Mesenchymal stem cell (in vitro differentiated cells and primary cell): ENCODE results near the gene POLR3K.

Experiments
- DNase-seq: peaks from one replicate; pipeline ENCODE4 v3.0.0-alpha.2; 2013
- H2AFZ ChIP-seq: one replicate; pipeline ENCODE4 v1.6.1; 2013; ENCODE audit warnings: low read depth, mild to moderate bottlenecking, control low read depth, inconsistent platforms, low read length, moderate library complexity
- H2AK5ac ChIP-seq: 2 replicates; pipeline ENCODE4 v1.6.1; 2013; ENCODE audit warnings: low read length, moderate library complexity, mild to moderate bottlenecking, inconsistent platforms; ENCODE audit not compliant: severe bottlenecking
- H2BK120ac ChIP-seq: one replicate; pipeline ENCODE4 v1.6.1; 2013; ENCODE audit warnings: low read depth, mild to moderate bottlenecking, inconsistent platforms, low read length, moderate library complexity
- H2BK12ac ChIP-seq, 2 experiments: one replicate each; pipeline ENCODE4 v1.6.1; 2013; ENCODE audit warnings: inconsistent platforms in 2 of 2, low read length in 2 of 2, mild to moderate bottlenecking in 2 of 2, moderate library complexity in 2 of 2, control low read depth in 1 of 2
- H2BK15ac ChIP-seq: one replicate; pipeline ENCODE4 v1.6.1; 2013; ENCODE audit warnings: mild to moderate bottlenecking, low read depth, inconsistent platforms; ENCODE audit not compliant: poor library complexity, severe bottlenecking
- H2BK5ac ChIP-seq: 2 replicates; pipeline ENCODE4 v1.6.1; 2013; ENCODE audit warnings: low read depth, mild to moderate bottlenecking, low read length, control low read depth, inconsistent platforms; ENCODE audit not compliant: poor library complexity, severe bottlenecking
- H3K14ac ChIP-seq, 2 experiments: one replicate each; pipeline ENCODE4 v1.6.1; 2013; ENCODE audit warnings: inconsistent platforms in 2 of 2, low read length in 2 of 2, control low read depth in 1 of 2, mild to moderate bottlenecking in 1 of 2, moderate library complexity in 1 of 2
- H3K18ac ChIP-seq, 2 experiments: one replicate each; pipeline ENCODE4 v1.6.1; 2013; ENCODE audit warnings: inconsistent platforms in 2 of 2, low read length in 2 of 2, control low read depth in 1 of 2, low read depth in 1 of 2, mild to moderate bottlenecking in 1 of 2
- H3K23ac ChIP-seq, 2 experiments: one replicate each; pipeline ENCODE4 v1.6.1; 2013; ENCODE audit warnings: inconsistent platforms in 2 of 2, low read length in 2 of 2, mild to moderate bottlenecking in 2 of 2, moderate library complexity in 2 of 2, control low read depth in 1 of 2
- H3K27ac ChIP-seq: 2 replicates; pipeline ENCODE4 v1.5.1; 2013; ENCODE audit warnings: mild to moderate bottlenecking, moderate library complexity, low read length, control low read depth, inconsistent platforms; ENCODE audit not compliant: poor library complexity, severe bottlenecking
- H3K27me3 ChIP-seq, 2 experiments: 2 replicates each; pipeline versions ENCODE4 v1.6.1 to v1.7.0; 2013; ENCODE audit warnings: low read length in 2 of 2, mild to moderate bottlenecking in 2 of 2, moderate library complexity in 2 of 2, control low read depth in 1 of 2, inconsistent platforms in 1 of 2; ENCODE audit not compliant: control insufficient read depth in 1 of 2, insufficient read depth in 1 of 2
- H3K36me3 ChIP-seq, 2 experiments: 2 replicates each; pipeline versions ENCODE4 v1.6.1 to v1.7.0; 2013; ENCODE audit warnings: low read length in 2 of 2, control low read depth in 1 of 2, inconsistent platforms in 1 of 2, low read depth in 1 of 2, mild to moderate bottlenecking in 1 of 2; ENCODE audit not compliant: insufficient read depth in 2 of 2, control insufficient read depth in 1 of 2
- H3K4ac ChIP-seq, 2 experiments: one replicate each; pipeline ENCODE4 v1.6.1; 2013; ENCODE audit warnings: inconsistent platforms in 2 of 2, low read length in 2 of 2, mild to moderate bottlenecking in 2 of 2, moderate library complexity in 2 of 2, control low read depth in 1 of 2, low read depth in 1 of 2
- H3K4me1 ChIP-seq: 2 replicates; pipeline ENCODE4 v1.6.1; 2013; ENCODE audit warnings: low read depth, low read length, control low read depth; ENCODE audit not compliant: control insufficient read depth, insufficient read depth
- H3K4me2 ChIP-seq: 2 replicates; pipeline ENCODE4 v1.6.1; 2013; ENCODE audit warnings: low read length, mild to moderate bottlenecking, inconsistent platforms; ENCODE audit not compliant: poor library complexity, severe bottlenecking
- H3K4me3 ChIP-seq, 2 experiments: 2 replicates each; pipeline versions ENCODE4 v1.5.1 to v1.7.0; 2013; ENCODE audit warnings: low read length in 2 of 2, mild to moderate bottlenecking in 2 of 2, control low read depth in 1 of 2, low read depth in 1 of 2; ENCODE audit not compliant: insufficient read depth in 1 of 2
- H3K79me1 ChIP-seq: replicated peaks from 2 replicates; pipeline ENCODE4 v1.6.1; 2013; ENCODE audit warnings: mild to moderate bottlenecking, control low read depth, low read length, inconsistent platforms; ENCODE audit not compliant: poor library complexity, severe bottlenecking
- H3K9ac ChIP-seq: 2 replicates; pipeline ENCODE4 v1.7.0; 2013; ENCODE audit warnings: mild to moderate bottlenecking, low read length, moderate library complexity
- H3K9me3 ChIP-seq: 2 replicates; pipeline ENCODE4 v1.7.0; 2013; ENCODE audit warnings: mild to moderate bottlenecking, low read length; ENCODE audit not compliant: control insufficient read depth
- H4K8ac ChIP-seq: one replicate; pipeline ENCODE4 v1.6.1; 2013; ENCODE audit warnings: inconsistent platforms, mild to moderate bottlenecking, low read length, moderate library complexity
- H4K91ac ChIP-seq: one replicate; pipeline ENCODE4 v1.6.1; 2013; ENCODE audit warnings: mild to moderate bottlenecking, low read length, inconsistent platforms
- WGBS: methylation state at CpG from one replicate; pipeline ENCODE4 v1.1.7; 2013; ENCODE audit warnings: mixed read lengths; 5-methylcytosine and 5-hydroxymethylcytosine counted together

Gene POLR3K

DNA sequence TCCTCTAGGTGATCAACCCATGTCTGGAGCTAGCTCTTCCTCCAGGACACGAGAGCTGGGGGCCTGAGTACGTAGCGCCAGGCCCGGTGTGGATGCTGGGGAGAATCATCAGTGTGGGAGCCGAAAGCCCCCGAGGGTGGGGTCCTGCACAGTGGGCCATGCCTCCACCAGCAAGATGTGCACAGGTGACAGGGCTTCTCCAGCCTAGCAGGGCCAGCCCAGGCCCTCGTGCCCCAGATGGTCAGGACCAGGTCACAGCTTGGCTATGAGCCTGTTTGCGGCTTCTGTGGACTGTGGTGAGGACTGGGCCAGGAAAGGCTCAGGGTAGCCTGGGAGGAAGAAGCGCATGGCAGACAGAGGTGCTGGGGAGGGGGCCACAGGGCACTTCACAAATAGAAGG, 32.5 kb upstream of the POLR3K start:
- no peak for DNase-seq
- peak overlapping the region in 1 of 2 experiments; percentile 9 for H3K4ac ChIP-seq
- no peak overlapping the region for H3K23ac ChIP-seq
- H2BK15ac ChIP-seq, result no peak overlapping the region
- no peak overlapping the region for H4K8ac ChIP-seq
- no peak overlapping the region for H2BK12ac ChIP-seq
- no peak overlapping the region for H2AFZ ChIP-seq
- peaks cover 51% of the 10 kb centered on the region for H3K4me1 ChIP-seq
- no peaks in the 10 kb centered on the region for H3K27me3 ChIP-seq
- no peak overlapping the region for H2BK5ac ChIP-seq
- peaks cover 33% of the 10 kb centered on the region for H3K79me1 ChIP-seq
- no peak overlapping the region for H3K14ac ChIP-seq
- 84% methylated on average over 9 of the region's 9 CpGs for WGBS
- H3K36me3 ChIP-seq, result peaks cover 72 to 77% of the 10 kb centered on the region in 2 experiments
- H3K9me3 ChIP-seq, result no peaks in the 10 kb centered on the region
- no peak overlapping the region for H4K91ac ChIP-seq
- peak overlapping the region; percentile 72 for H3K9ac ChIP-seq
- H3K18ac ChIP-seq, result peak overlapping the region in 1 of 2 experiments; percentile 64
- H3K27ac ChIP-seq, result peak overlapping the region; percentile 90
- H2AK5ac ChIP-seq, result peak overlapping the region; percentile 37
- no peak overlapping the region for H3K4me2 ChIP-seq
- no peak overlapping the region for H3K4me3 ChIP-seq
- no peak overlapping the region for H2BK120ac ChIP-seq

DNA sequence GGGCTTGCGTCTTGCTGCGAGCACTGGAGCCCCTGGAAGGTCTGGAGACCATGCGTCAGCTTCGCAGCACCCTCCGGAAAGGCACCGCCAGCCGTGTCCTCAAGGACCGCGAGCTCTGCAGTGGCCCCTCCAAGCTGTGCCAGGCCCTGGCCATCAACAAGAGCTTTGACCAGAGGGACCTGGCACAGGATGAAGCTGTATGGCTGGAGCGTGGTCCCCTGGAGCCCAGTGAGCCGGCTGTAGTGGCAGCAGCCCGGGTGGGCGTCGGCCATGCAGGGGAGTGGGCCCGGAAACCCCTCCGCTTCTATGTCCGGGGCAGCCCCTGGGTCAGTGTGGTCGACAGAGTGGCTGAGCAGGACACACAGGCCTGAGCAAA, 32.0 kb upstream of the POLR3K start:
- Histone ChIP-seq H3K9me3 (no peaks in the 10 kb centered on the region), H3K4me1 (peaks cover 52% of the 10 kb centered on the region), H3K27me3 (no peaks in the 10 kb centered on the region), H3K79me1 (peaks cover 34% of the 10 kb centered on the region), H4K91ac (peak overlapping the region; percentile 34), H3K4me3 (peak overlapping the region in 1 of 2 experiments; percentile 34), H2AK5ac (peak overlapping the region; percentile 1), H3K4ac (peak overlapping the region in 1 of 2 experiments; percentile 86), H3K4me2 (no peak overlapping the region), H3K27ac (peak overlapping the region; percentile 90), H3K23ac (peak overlapping the region in 1 of 2 experiments; percentile 56), H3K9ac (peak overlapping the region; percentile 72), H2BK5ac (no peak overlapping the region), H4K8ac (peak overlapping the region; percentile 4), H3K18ac (peak overlapping the region; percentile 12 to 84), H3K14ac (peak overlapping the region in 1 of 2 experiments; percentile 94), H3K36me3 (peaks cover 72 to 79% of the 10 kb centered on the region in 2 experiments), H2BK120ac (peak overlapping the region; percentile 12), H2BK15ac (peak overlapping the region; percentile 37), H2AFZ (no peak overlapping the region), H2BK12ac (peak overlapping the region in 1 of 2 experiments; percentile 93)
- 93% methylated on average over 18 of the region's 18 CpGs for WGBS
- DNase-seq, result no peak

DNA sequence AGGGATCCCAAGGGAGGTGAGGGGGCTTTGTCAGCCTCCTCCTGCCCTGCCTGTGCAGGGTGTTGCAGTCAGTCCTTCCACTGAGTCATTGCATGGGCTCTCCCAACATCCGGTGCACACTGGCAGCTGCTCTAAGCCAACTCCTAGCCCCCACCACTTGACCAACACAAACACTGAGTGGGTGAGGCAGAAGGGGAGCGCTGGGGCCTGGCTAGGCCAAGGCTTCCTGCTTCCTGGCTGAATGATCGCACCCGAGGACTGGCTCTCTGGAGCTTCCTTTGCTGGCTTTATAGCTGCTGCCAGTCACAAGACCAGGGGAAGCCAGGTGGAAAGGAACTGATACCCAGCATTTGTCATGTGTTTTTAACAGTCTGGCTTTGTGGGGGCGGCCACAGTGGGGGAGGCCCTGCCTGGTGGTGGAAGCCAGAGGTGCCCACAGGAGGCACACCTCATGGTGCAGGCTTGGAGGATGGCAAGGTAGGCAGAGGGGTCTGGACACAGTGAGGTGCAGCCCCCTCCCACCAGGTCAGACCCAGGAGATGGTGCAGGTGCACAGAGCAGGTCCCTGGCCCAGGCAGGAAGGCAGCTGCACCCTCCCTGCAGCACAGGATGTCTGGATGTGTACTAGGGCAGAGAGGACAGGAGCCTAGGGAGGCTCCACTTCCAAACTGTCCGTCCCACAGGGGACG, 31.5 kb upstream of the POLR3K start:
- Histone ChIP-seq H3K27me3 (no peaks in the 10 kb centered on the region), H3K14ac (peak overlapping the region in 1 of 2 experiments; percentile 94), H2BK15ac (no peak overlapping the region), H3K9me3 (no peaks in the 10 kb centered on the region), H3K9ac (peak overlapping the region; percentile 72), H3K79me1 (peaks cover 32% of the 10 kb centered on the region), H3K36me3 (peaks cover 72 to 79% of the 10 kb centered on the region in 2 experiments), H3K4ac (peak overlapping the region; percentile 64 to 86), H3K23ac (peak overlapping the region in 1 of 2 experiments; percentile 56), H2AFZ (no peak overlapping the region), H2AK5ac (peak overlapping the region; percentile 11), H3K4me2 (no peak overlapping the region), H2BK5ac (no peak overlapping the region), H4K8ac (peak overlapping the region; percentile 61), H3K18ac (peak overlapping the region; percentile 60 to 84), H3K4me3 (peak overlapping the region in 1 of 2 experiments; percentile 34), H3K4me1 (peaks cover 52% of the 10 kb centered on the region), H2BK12ac (peak overlapping the region in 1 of 2 experiments; percentile 93), H3K27ac (peak overlapping the region; percentile 90), H4K91ac (peak overlapping the region; percentile 34), H2BK120ac (no peak overlapping the region)
- WGBS, result 32% methylated on average over 7 of the region's 7 CpGs
- DNase-seq, result peak; percentile 97

DNA sequence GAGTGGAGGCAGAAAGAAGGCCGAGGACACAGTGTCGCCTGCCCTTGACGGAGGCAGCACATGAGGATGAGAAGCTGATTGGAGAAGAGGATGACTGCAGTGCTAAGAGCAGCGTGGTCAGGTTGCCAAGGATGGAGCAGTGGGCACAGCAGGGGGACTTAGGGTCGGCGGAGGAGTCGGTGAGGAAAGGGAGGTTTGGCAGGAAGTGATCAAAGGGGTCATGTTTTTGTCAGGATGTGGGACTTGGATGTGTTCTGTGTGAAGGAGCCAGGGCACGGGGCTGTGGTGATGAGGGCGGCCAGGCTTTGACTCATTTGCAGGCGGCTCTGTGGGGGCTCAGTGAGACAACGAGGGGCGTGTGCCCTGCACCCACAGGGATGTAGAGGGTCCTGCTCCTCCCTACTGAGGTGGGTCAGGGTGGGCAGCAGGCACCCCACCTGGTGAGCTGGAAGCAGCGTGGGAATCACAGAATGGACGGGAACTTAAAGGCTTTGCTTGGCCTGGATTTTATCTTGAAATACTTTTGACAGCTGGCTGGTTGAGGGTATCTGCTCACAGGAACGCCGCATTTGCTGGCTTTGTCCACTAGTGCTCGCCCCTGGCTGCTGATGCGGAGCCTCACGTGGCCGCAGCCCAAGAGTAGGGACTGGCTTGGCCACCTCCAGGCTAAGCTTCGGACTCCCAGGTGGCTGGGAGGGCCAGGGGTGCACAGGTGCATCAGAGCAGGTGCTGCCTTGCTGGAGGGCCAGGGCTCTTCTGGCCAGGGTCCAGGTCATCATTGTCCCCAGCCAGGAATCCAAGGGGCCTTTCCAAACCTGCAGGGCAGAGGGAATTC, 30.6 kb upstream of the POLR3K start:
- DNase-seq, result peak; percentile 48
- no peak overlapping the region for H2AFZ ChIP-seq
- no peak overlapping the region for H3K14ac ChIP-seq
- no peaks in the 10 kb centered on the region for H3K27me3 ChIP-seq
- H2BK120ac ChIP-seq, result peak overlapping the region; percentile 22
- peak overlapping the region; percentile 61 for H4K8ac ChIP-seq
- peak overlapping the region; percentile 46 for H2AK5ac ChIP-seq
- peak overlapping the region in 1 of 2 experiments; percentile 64 for H3K4ac ChIP-seq
- H3K18ac ChIP-seq, result peak overlapping the region; percentile 60 to 63
- no peaks in the 10 kb centered on the region for H3K9me3 ChIP-seq
- H2BK5ac ChIP-seq, result no peak overlapping the region
- H3K23ac ChIP-seq, result peak overlapping the region in 1 of 2 experiments; percentile 19
- H3K79me1 ChIP-seq, result peaks cover 24% of the 10 kb centered on the region
- peak overlapping the region; percentile 5 for H4K91ac ChIP-seq
- H3K9ac ChIP-seq, result peak overlapping the region; percentile 72
- H2BK12ac ChIP-seq, result peak overlapping the region in 1 of 2 experiments; percentile 70
- H3K27ac ChIP-seq, result peak overlapping the region; percentile 90
- WGBS, result 65% methylated on average over 21 of the region's 21 CpGs
- no peak overlapping the region for H2BK15ac ChIP-seq
- peaks cover 61% of the 10 kb centered on the region for H3K4me1 ChIP-seq
- H3K4me2 ChIP-seq, result no peak overlapping the region
- H3K4me3 ChIP-seq, result no peak overlapping the region
- H3K36me3 ChIP-seq, result peaks cover 72 to 78% of the 10 kb centered on the region in 2 experiments
